ENCODE results near the gene ZBED1.
"Not testable (repeated sequence)": the region's sequence is repeated elsewhere in the genome, so short reads cannot be mapped to it uniquely, and the experiment has no call there.

ZBED1 gene

GRCh38 chrX:2497961-2498780 lies 2.6 kb downstream of the ZBED1 start:
- no peak for DNase-seq (ENCODE audit: low spot score)

GRCh38 chrX:2495595-2495994 lies 5.2 kb downstream of the ZBED1 start:
- DNase-seq (ENCODE audit: low spot score) = no peak

GRCh38 chrX:2492531-2493218 lies 8.1 kb downstream of the ZBED1 start:
- no peak for DNase-seq (ENCODE audit: low spot score)

GRCh38 chrX:2490634-2491033 lies 10.1 kb downstream of the ZBED1 start:
- DNase-seq (ENCODE audit: low spot score) = no peak

- no peak for DNase-seq (ENCODE audit: low spot score)
These were observed 11.0 kb downstream of the ZBED1 start for GRCh38 chrX:2489446-2490445.

- DNase-seq (ENCODE audit: low spot score) = no peak
These were observed 12.0 kb downstream of the ZBED1 start for GRCh38 chrX:2488621-2489285.

- no peak for DNase-seq (ENCODE audit: low spot score)
These were observed 13.4 kb downstream of the ZBED1 start for GRCh38 chrX:2487366-2487765.

GRCh38 chrX:2486476-2487133 lies 14.2 kb downstream of the ZBED1 start:
- no peak for DNase-seq (ENCODE audit: low spot score)

- no peak for DNase-seq (ENCODE audit: low spot score)
These were observed 14.9 kb downstream of the ZBED1 start for GRCh38 chrX:2485789-2486345.

GRCh38 chrX:2484721-2485648 lies 15.8 kb downstream of the ZBED1 start:
- no peak for DNase-seq (ENCODE audit: low spot score)

- DNase-seq (ENCODE audit: low spot score) = no peak
These were observed 16.5 kb downstream of the ZBED1 start for GRCh38 chrX:2484256-2484655.

- DNase-seq (ENCODE audit: low spot score) = no peak
These were observed 17.2 kb downstream of the ZBED1 start for GRCh38 chrX:2483398-2484060.

- DNase-seq (ENCODE audit: low spot score) = not testable (repeated sequence)
These were observed 19.2 kb downstream of the ZBED1 start for GRCh38 chrX:2481597-2481996.

- not testable (repeated sequence) for DNase-seq (ENCODE audit: low spot score)
These were observed 20.8 kb downstream of the ZBED1 start for GRCh38 chrX:2479982-2480381.

GRCh38 chrX:2479420-2479780 lies 21.4 kb downstream of the ZBED1 start:
- DNase-seq (ENCODE audit: low spot score) = no peak

GRCh38 chrX:2478546-2479419 lies 22.0 kb downstream of the ZBED1 start:
- no peak for DNase-seq (ENCODE audit: low spot score)

GRCh38 chrX:2477313-2477712 lies 23.5 kb downstream of the ZBED1 start:
- DNase-seq (ENCODE audit: low spot score) = not testable (repeated sequence)
